Mesothelial cell of epicardium (in vitro differentiated cells): ENCODE results near the gene SLC7A4. TPM values are rescaled to one million over a fixed set of nuclear protein-coding genes. Genes with fewer than 3 reads are reported as not detected.

ENCODE experiments used
- DNase-seq, 2 experiments: peaks; one replicate each; pipeline ENCODE4 v3.0.0; 2021; ENCODE audit warnings: low spot score in 2 of 2; ENCODE audit not compliant: unreplicated experiment in 2 of 2
- H3K27ac Mint-ChIP-seq: 2 replicates; pipeline ENCODE4 v1.8.0; 2021; ENCODE audit warnings: mixed read lengths
- H3K27me3 Mint-ChIP-seq: 2 replicates; pipeline ENCODE4 v1.8.0; 2021; ENCODE audit warnings: low read depth, mixed read lengths
- H3K36me3 Mint-ChIP-seq: 2 replicates; pipeline ENCODE4 v1.8.0; 2021; ENCODE audit warnings: mixed read lengths
- H3K4me1 Mint-ChIP-seq: 2 replicates; pipeline ENCODE4 v1.8.0; 2021; ENCODE audit warnings: mixed read lengths
- H3K4me3 Mint-ChIP-seq: 2 replicates; pipeline ENCODE4 v1.8.0; 2021; ENCODE audit warnings: mild to moderate bottlenecking, moderate library complexity, mixed read lengths
- H3K9me3 Mint-ChIP-seq: 2 replicates; pipeline ENCODE4 v1.8.0; 2021; ENCODE audit warnings: mixed read lengths
- CTCF ChIP-seq: fragments of 200-600 bp; sonication (generic); IDR thresholded peaks from one replicate; pipeline ENCODE4 v1.5.0; 2021; ENCODE audit warnings: antibody characterized with exemption; ENCODE audit not compliant: unreplicated experiment
- total RNA-seq: library from RNA; stranded (reverse); gene quantifications from 3 replicates; pipeline ENCODE4 v1.2.1, GENCODE V29; 2021

SLC7A4 gene
- total RNA-seq, 1 donor from 2014 or later: 3.2 TPM

GRCh38 chr22:20997536-20998257 is 34.7 kb downstream of the SLC7A4 start:
- peaks cover 21% of the 10 kb centered on the region for H3K4me1 Mint-ChIP-seq
- H3K27me3 Mint-ChIP-seq: no peaks in the 10 kb centered on the region
- TF ChIP-seq CTCF: no peak
- DNase-seq: no peak
- no peak overlapping the region for H3K27ac Mint-ChIP-seq
- no peak overlapping the region for H3K4me3 Mint-ChIP-seq
- H3K9me3 Mint-ChIP-seq: no peaks in the 10 kb centered on the region
- peaks cover 2% of the 10 kb centered on the region for H3K36me3 Mint-ChIP-seq

GRCh38 chr22:20996598-20997535 is 35.5 kb downstream of the SLC7A4 start:
- no peak overlapping the region for H3K4me3 Mint-ChIP-seq
- TF ChIP-seq CTCF: no peak
- no peaks in the 10 kb centered on the region for H3K9me3 Mint-ChIP-seq
- H3K4me1 Mint-ChIP-seq: peaks cover 17% of the 10 kb centered on the region
- H3K27ac Mint-ChIP-seq: no peak overlapping the region
- DNase-seq: no peak
- peaks cover 2% of the 10 kb centered on the region for H3K36me3 Mint-ChIP-seq
- H3K27me3 Mint-ChIP-seq: no peaks in the 10 kb centered on the region

DNA sequence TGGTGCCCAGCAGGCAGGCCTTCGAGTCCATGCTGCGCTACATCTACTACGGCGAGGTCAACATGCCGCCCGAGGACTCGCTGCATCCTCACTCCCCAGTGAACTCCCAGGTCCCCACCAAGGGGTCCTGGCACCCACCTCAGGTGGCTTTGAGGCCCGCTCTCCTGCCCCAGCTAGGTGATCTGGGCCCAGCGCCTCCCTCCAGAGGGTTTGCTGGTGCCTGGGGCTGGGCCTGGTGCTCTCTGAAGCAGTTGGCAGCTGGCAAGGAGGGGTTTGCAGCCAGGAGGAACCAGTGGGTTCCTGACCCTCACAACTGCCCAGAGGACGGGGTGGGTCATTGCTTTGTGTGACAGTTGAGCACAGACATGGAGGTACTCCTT is 36.3 kb downstream of the SLC7A4 start:
- Mint-ChIP-seq H3K4me1 (peaks cover 11% of the 10 kb centered on the region), H3K27ac (no peak overlapping the region), H3K4me3 (no peak overlapping the region), H3K36me3 (peaks cover 2% of the 10 kb centered on the region), H3K27me3 (no peaks in the 10 kb centered on the region), H3K9me3 (no peaks in the 10 kb centered on the region)
- no peak for TF ChIP-seq CTCF
- DNase-seq: no peak

- Mint-ChIP-seq H3K4me1 (peaks cover 5% of the 10 kb centered on the region), H3K4me3 (no peak overlapping the region), H3K27me3 (no peaks in the 10 kb centered on the region), H3K27ac (no peak overlapping the region), H3K9me3 (no peaks in the 10 kb centered on the region), H3K36me3 (peaks cover 5% of the 10 kb centered on the region)
- no peak for DNase-seq
- TF ChIP-seq CTCF: no peak
Observed at GRCh38 chr22:20995329-20996030, 36.9 kb downstream of the SLC7A4 start.

- peaks cover under 1% of the 10 kb centered on the region for H3K4me1 Mint-ChIP-seq
- no peak for TF ChIP-seq CTCF
- H3K27me3 Mint-ChIP-seq: no peaks in the 10 kb centered on the region
- no peaks in the 10 kb centered on the region for H3K9me3 Mint-ChIP-seq
- H3K4me3 Mint-ChIP-seq: no peak overlapping the region
- DNase-seq: no peak
- H3K36me3 Mint-ChIP-seq: peaks cover 5% of the 10 kb centered on the region
- no peak overlapping the region for H3K27ac Mint-ChIP-seq
Observed at GRCh38 chr22:20994902-20995241, 37.5 kb downstream of the SLC7A4 start.
